Right renal cortex interstitium (tissue), 3 donors: ENCODE data around the gene CA11. TPM values are rescaled to one million over a fixed set of nuclear protein-coding genes. Genes with fewer than 3 reads are reported as not detected.
"Not testable (repeated sequence)": the region's sequence is repeated elsewhere in the genome, so short reads cannot be mapped to it uniquely, and the experiment has no call there.

Experiments used
- DNase-seq, 3 donors: peaks; one replicate each; pipeline ENCODE4 v3.0.0-alpha.2; 2013; ENCODE audit warnings: low read depth in 3 of 3, low spot score in 2 of 3
- polyA plus RNA-seq, 3 donors: library from polyadenylated mRNA; unstranded; fragments of 120-200 nt; gene quantifications; one replicate each; pipeline ENCODE4 v1.2.1, GENCODE V29; 2013; ENCODE audit not compliant: insufficient read length in 3 of 3

CA11 gene
- polyA plus RNA-seq, 3 donors = 21.9 to 23.6 (median 22.9) TPM

- no peak for DNase-seq
Measured at GRCh38 chr19:48670699-48671445, 24.9 kb upstream of the CA11 start.

- DNase-seq = no peak
Measured at GRCh38 chr19:48669903-48670668, 24.1 kb upstream of the CA11 start.

GRCh38 chr19:48668761-48669160 is 22.8 kb upstream of the CA11 start:
- no peak for DNase-seq

- DNase-seq = no peak
Measured at GRCh38 chr19:48668332-48668731, 22.3 kb upstream of the CA11 start.

- no peak for DNase-seq
Measured at GRCh38 chr19:48665786-48666185, 19.8 kb upstream of the CA11 start.

GRCh38 chr19:48664476-48664875 is 18.5 kb upstream of the CA11 start:
- no peak for DNase-seq

GRCh38 chr19:48663667-48664066 is 17.7 kb upstream of the CA11 start:
- DNase-seq = no peak

GRCh38 chr19:48661711-48662090 is 15.7 kb upstream of the CA11 start:
- DNase-seq = no peak

- no peak for DNase-seq
Measured at GRCh38 chr19:48660852-48661710, 15.1 kb upstream of the CA11 start.

GRCh38 chr19:48659768-48660167 is 13.8 kb upstream of the CA11 start:
- no peak for DNase-seq

GRCh38 chr19:48658483-48658882 is 12.5 kb upstream of the CA11 start:
- no peak for DNase-seq

- DNase-seq = not testable (repeated sequence)
Measured at GRCh38 chr19:48657828-48658227, 11.8 kb upstream of the CA11 start.

- DNase-seq = no peak
Measured at GRCh38 chr19:48656840-48657474, 11.0 kb upstream of the CA11 start.

- no peak for DNase-seq
Measured at GRCh38 chr19:48654299-48655059, 8.5 kb upstream of the CA11 start.

GRCh38 chr19:48651683-48652048 is 5.7 kb upstream of the CA11 start:
- no peak for DNase-seq

- DNase-seq = no peak
Measured at GRCh38 chr19:48650974-48651682, 5.1 kb upstream of the CA11 start.

GRCh38 chr19:48648134-48648533 is 2.1 kb upstream of the CA11 start:
- DNase-seq = no peak

GRCh38 chr19:48646722-48647216 is 782 bp upstream of the CA11 start:
- no peak for DNase-seq

GRCh38 chr19:48645620-48646000 is 377 bp downstream of the CA11 start:
- no peak for DNase-seq
